RWPE2 (cell line): Measurements from ENCODE around the gene IQCE.

Experiments used
- ATAC-seq: fragments of 200-7000 bp; cut with Tn5 transposase; 3 replicates; pipeline ENCODE4 v1.9.1; 2021; ENCODE audit warnings: low read depth
- DNase-seq: peaks from one replicate; pipeline ENCODE4 v3.0.0-alpha.2; 2020; ENCODE audit warnings: low spot score
- H3K27ac ChIP-seq: fragments of 450-650 bp; 2 replicates; pipeline ENCODE4 v1.5.1; 2017; ENCODE audit warnings: mild to moderate bottlenecking; ENCODE audit not compliant: poor library complexity, severe bottlenecking
- H3K27me3 ChIP-seq: fragments of 250-450 bp; sonication (Bioruptor Pico); 2 replicates; pipeline ENCODE4 v1.5.1; 2021; ENCODE audit warnings: mild to moderate bottlenecking, moderate library complexity; ENCODE audit not compliant: insufficient read depth, poor library complexity, severe bottlenecking
- H3K36me3 ChIP-seq: fragments of 250-450 bp; sonication (Bioruptor Pico); 2 replicates; pipeline ENCODE4 v1.5.1; 2020; ENCODE audit warnings: low read depth, mild to moderate bottlenecking, moderate library complexity
- H3K4me1 ChIP-seq: fragments of 250-450 bp; sonication (Bioruptor Pico); 2 replicates; pipeline ENCODE4 v1.5.1; 2021; ENCODE audit warnings: mild to moderate bottlenecking, moderate library complexity; ENCODE audit not compliant: insufficient read depth, poor library complexity, severe bottlenecking
- H3K4me3 ChIP-seq: fragments of 250-450 bp; sonication (Bioruptor Pico); 2 replicates; pipeline ENCODE4 v1.5.1; 2021; ENCODE audit warnings: mild to moderate bottlenecking, moderate library complexity; ENCODE audit not compliant: severe bottlenecking
- H3K9me3 ChIP-seq: fragments of 250-450 bp; sonication (Bioruptor Pico); 2 replicates; pipeline ENCODE4 v1.5.1; 2021; ENCODE audit warnings: mild to moderate bottlenecking, moderate library complexity; ENCODE audit not compliant: severe bottlenecking
- TF ChIP-seq, protein P1 (sequence below): fragments of 450-650 bp; IDR thresholded peaks from one replicate; pipeline ENCODE4 v1.5.1; 2017; ENCODE audit warnings: mild to moderate bottlenecking, moderate library complexity; ENCODE audit not compliant: poor library complexity, severe bottlenecking

Gene IQCE

DNA sequence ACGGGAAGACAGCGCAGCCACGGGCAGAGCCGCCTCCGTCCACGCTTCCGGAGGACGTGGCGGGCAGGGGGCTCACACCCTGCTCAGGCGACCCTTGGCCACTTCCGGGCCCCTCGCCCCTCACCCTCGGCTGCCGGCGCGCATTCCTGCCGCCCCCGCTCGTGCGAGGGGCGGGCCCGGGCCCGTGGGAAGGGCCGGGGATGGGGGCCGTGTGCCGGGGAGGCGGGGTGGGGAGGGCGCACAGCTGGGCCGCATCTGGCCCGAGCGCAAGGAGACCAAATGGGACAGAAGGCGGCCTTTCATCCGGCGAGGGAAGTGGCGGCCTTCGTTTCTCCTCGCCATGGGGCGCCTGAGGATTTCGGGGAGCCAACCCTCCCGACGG, 40.1 kb upstream of the IQCE start:
- H3K27ac ChIP-seq: no peak overlapping the region
- H3K4me1 ChIP-seq: peaks cover 36% of the 10 kb centered on the region

DNA sequence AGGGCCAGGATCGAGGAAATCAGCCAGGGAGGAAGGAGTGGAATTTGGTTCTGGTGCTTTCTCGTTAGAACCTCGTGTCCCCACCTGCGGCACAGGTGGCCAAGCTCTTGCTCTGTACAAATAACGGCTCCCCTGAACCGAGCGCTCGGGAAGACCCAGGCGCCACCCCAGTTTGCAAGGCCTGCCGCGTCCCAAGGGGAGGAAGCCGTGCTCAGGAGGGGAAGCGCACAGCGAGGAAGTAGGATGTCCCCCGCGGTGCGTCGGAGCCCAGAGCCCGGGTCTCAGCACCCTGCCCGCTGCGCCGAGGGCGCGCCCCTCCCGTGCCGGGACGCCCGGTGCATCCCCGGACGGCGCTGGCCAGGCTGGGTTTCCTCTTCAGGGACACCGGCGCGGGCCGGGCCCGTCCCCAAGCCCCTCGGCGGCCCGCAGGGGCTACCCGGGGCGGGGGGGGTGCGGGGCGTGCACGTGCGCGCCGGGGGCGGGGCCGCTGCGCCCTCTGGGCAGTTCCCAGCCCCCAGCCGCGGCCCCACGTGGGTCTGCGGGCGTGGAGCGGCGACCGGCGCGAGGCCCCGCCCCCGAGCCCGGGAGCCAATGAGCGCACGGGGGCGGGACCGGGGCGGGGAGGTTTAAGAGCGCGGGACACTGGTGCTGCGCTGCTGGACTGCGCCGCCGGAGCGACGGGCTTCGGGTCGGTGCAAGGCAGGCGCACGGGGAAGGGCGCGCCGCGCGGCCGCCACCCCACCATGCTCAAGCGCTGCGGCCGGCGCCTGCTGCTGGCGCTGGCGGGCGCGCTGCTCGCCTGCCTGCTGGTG, 39.5 kb upstream of the IQCE start, which contains the start of gene LFNG:
TSS of gene LFNG (plus strand) at position 656 of the 812 bp plus-strand sequence. CDS start at position 744, 88 bp downstream.
- H3K4me1 ChIP-seq: peaks cover 42% of the 10 kb centered on the region

More for the DNA sequence above, 40.1 kb upstream of the IQCE start:
- TF ChIP-seq, protein P1, sequence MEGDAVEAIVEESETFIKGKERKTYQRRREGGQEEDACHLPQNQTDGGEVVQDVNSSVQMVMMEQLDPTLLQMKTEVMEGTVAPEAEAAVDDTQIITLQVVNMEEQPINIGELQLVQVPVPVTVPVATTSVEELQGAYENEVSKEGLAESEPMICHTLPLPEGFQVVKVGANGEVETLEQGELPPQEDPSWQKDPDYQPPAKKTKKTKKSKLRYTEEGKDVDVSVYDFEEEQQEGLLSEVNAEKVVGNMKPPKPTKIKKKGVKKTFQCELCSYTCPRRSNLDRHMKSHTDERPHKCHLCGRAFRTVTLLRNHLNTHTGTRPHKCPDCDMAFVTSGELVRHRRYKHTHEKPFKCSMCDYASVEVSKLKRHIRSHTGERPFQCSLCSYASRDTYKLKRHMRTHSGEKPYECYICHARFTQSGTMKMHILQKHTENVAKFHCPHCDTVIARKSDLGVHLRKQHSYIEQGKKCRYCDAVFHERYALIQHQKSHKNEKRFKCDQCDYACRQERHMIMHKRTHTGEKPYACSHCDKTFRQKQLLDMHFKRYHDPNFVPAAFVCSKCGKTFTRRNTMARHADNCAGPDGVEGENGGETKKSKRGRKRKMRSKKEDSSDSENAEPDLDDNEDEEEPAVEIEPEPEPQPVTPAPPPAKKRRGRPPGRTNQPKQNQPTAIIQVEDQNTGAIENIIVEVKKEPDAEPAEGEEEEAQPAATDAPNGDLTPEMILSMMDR: no peak
- ATAC-seq (no peak), DNase-seq (no peak)
- no peaks in the 10 kb centered on the region for H3K9me3 ChIP-seq
- no peak overlapping the region for H3K4me3 ChIP-seq
- H3K36me3 ChIP-seq: no peaks in the 10 kb centered on the region
- H3K27me3 ChIP-seq: no peaks in the 10 kb centered on the region

DNA sequence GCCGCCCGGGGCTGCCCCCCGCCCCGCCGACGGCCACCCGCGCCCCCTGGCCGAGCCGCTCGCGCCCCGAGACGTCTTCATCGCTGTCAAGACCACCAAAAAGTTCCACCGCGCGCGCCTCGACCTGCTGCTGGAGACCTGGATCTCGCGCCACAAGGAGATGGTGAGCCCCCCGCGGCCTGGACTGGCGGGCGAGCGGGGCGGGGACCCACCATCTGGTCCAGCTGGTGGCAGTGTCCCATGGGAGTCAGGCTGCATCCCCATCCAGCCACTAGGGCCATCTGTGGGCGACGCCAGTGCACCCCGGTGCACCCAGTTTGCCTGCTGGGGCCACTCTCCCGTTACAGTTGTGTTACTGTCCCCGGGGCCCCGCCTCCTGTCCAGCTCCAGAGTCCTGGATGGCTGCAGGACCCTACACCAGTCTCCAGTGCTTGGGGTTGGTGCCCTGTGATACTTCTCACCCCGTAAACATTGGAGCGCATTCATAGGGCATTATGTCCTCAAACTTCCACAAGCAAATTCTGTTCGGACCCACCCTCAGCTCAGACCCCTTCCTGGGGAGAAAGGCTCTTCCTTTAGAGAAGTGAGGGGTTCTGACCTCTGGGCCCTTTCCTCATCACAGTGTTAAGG, 38.5 kb upstream of the IQCE start:
- Histone ChIP-seq H3K27me3 (no peaks in the 10 kb centered on the region), H3K4me1 (peaks cover 46% of the 10 kb centered on the region), H3K9me3 (no peaks in the 10 kb centered on the region), H3K4me3 (peak overlapping the region; percentile 34), H3K27ac (no peak overlapping the region), H3K36me3 (no peaks in the 10 kb centered on the region)
- TF ChIP-seq, protein P1: no peak
- no peak for ATAC-seq
- no peak for DNase-seq

More for the DNA sequence above, 39.5 kb upstream of the IQCE start, which contains the start of gene LFNG:
- no peak for DNase-seq
- peak within 1 kb of the TSS; percentile 34 for H3K4me3 ChIP-seq
- TF ChIP-seq, protein P1: no peak
- ATAC-seq: peak; percentile 49
- H3K9me3 ChIP-seq: no peaks in the 10 kb centered on the region
- no peaks in the 10 kb centered on the region for H3K36me3 ChIP-seq
- no peak within 1 kb of the TSS for H3K27ac ChIP-seq
- no peaks in the 10 kb centered on the region for H3K27me3 ChIP-seq

DNA sequence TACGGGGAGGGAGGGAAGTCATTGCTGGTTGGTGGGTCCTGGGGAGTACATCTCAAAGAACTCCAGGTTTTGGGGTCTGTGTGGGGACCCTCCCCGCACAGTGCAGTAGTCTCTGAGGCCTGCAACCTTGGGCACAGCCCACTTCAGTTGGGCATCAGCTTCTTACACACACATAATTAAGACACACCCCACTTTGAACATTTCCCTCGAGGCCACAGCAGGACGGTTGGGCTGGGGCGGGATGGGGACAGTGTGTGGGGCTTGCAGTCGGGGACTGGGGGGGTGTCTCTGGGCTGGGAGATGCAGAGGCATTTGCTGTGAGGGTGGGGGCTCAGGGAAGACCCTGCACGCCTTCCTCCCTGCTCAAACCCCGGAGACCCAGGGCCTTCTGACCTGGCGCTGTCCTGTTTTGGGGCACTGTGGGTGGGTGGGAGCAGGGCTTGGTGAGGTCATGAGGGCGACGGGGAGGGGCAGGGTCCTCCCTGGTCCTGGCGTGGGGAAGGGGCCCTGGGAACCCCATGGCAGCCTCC, 38.0 kb upstream of the IQCE start:
- no peak for ATAC-seq
- H3K4me3 ChIP-seq: peak overlapping the region; percentile 34
- H3K4me1 ChIP-seq: peaks cover 46% of the 10 kb centered on the region

More for the DNA sequence above, 38.0 kb upstream of the IQCE start:
- DNase-seq: no peak
- TF ChIP-seq, protein P1: no peak
- Histone ChIP-seq H3K9me3 (no peaks in the 10 kb centered on the region), H3K36me3 (no peaks in the 10 kb centered on the region), H3K27ac (peak overlapping the region; percentile 95), H3K27me3 (no peaks in the 10 kb centered on the region)
